NB4 (cell line): Measurements from ENCODE around the gene ADAMTS8.

Experiments used
- MAX ChIP-seq: IDR thresholded peaks from 2 replicates; pipeline ENCODE4 v1.6.1; 2011; ENCODE audit warnings: low read depth, low read length
- TF ChIP-seq, protein P1 (sequence below): IDR thresholded peaks from one replicate; pipeline ENCODE4 v1.5.1; 2012; ENCODE audit warnings: low read depth, low read length

GRCh38 chr11:130418756-130419155, 9.7 kb downstream of the ADAMTS8 start:
- TF ChIP-seq, protein P1, sequence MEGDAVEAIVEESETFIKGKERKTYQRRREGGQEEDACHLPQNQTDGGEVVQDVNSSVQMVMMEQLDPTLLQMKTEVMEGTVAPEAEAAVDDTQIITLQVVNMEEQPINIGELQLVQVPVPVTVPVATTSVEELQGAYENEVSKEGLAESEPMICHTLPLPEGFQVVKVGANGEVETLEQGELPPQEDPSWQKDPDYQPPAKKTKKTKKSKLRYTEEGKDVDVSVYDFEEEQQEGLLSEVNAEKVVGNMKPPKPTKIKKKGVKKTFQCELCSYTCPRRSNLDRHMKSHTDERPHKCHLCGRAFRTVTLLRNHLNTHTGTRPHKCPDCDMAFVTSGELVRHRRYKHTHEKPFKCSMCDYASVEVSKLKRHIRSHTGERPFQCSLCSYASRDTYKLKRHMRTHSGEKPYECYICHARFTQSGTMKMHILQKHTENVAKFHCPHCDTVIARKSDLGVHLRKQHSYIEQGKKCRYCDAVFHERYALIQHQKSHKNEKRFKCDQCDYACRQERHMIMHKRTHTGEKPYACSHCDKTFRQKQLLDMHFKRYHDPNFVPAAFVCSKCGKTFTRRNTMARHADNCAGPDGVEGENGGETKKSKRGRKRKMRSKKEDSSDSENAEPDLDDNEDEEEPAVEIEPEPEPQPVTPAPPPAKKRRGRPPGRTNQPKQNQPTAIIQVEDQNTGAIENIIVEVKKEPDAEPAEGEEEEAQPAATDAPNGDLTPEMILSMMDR: no peak
- no peak for TF ChIP-seq MAX
